WTC11 (cell line): Measurements from ENCODE around the gene ATP11A. TPM values are rescaled to one million over a fixed set of nuclear protein-coding genes. Genes with fewer than 3 reads are reported as not detected.

Source experiments
- ATAC-seq: fragments of 200-7000 bp; cut with Tn5 transposase; 2 replicates; pipeline ENCODE4 v1.10.0; 2021; ENCODE audit warnings: mild to moderate bottlenecking, moderate library complexity
- CTCF ChIA-PET: fragments of 300-600 bp; sonication (Branson Sonifier 250); formaldehyde crosslinking; loops from one replicate; lab custom pipeline; 2021; ENCODE audit warnings: antibody characterized with exemption; lab: Charles Lee
- POLR2A ChIA-PET: fragments of 350-600 bp; sonication (Branson Sonifier 250); formaldehyde crosslinking; loops from one replicate; lab custom pipeline; 2021; ENCODE audit warnings: antibody characterized with exemption; lab: Charles Lee
- DNase-seq: peaks from one replicate; pipeline ENCODE4 v3.0.0; 2021; ENCODE audit warnings: low spot score
- H3K27ac Mint-ChIP-seq: 2 replicates; pipeline ENCODE4 v1.8.0; 2021; ENCODE audit warnings: mixed read lengths
- H3K27me3 Mint-ChIP-seq: 2 replicates; pipeline ENCODE4 v1.8.0; 2021; ENCODE audit warnings: low read depth, mild to moderate bottlenecking, moderate library complexity, mixed read lengths
- H3K36me3 Mint-ChIP-seq: 2 replicates; pipeline ENCODE4 v1.8.0; 2021; ENCODE audit warnings: mixed read lengths
- H3K4me1 Mint-ChIP-seq: 2 replicates; pipeline ENCODE4 v1.8.0; 2022; ENCODE audit warnings: mixed read lengths
- H3K4me3 Mint-ChIP-seq: 2 replicates; pipeline ENCODE4 v1.8.0; 2021; ENCODE audit warnings: mild to moderate bottlenecking, moderate library complexity, mixed read lengths
- H3K9me3 Mint-ChIP-seq: 2 replicates; pipeline ENCODE4 v1.8.0; 2021; ENCODE audit warnings: mixed read lengths
- CTCF ChIP-seq: fragments of 200-600 bp; IDR thresholded peaks from 2 replicates; pipeline ENCODE4 v1.8.0; 2022; ENCODE audit warnings: antibody characterized with exemption
- EMX1 ChIP-seq: fragments of 250-450 bp; sonication (Bioruptor Pico); IDR thresholded peaks from 2 replicates; pipeline ENCODE4 v1.8.0; 2021; ENCODE audit warnings: mild to moderate bottlenecking
- GABPB1 ChIP-seq: sonication (generic); formaldehyde crosslinking; IDR thresholded peaks from 2 replicates; pipeline ENCODE4 v1.8.1; 2023; ENCODE audit warnings: mild to moderate bottlenecking, missing genetic modification reagents
- HMGA2 ChIP-seq: fragments of 250-450 bp; sonication (Bioruptor Pico); IDR thresholded peaks from 2 replicates; pipeline ENCODE4 v1.4.0; 2021; ENCODE audit warnings: mild to moderate bottlenecking, moderate library complexity
- HMGXB4 ChIP-seq: sonication (generic); formaldehyde crosslinking; IDR thresholded peaks from 2 replicates; pipeline ENCODE4 v1.8.1; 2023; ENCODE audit warnings: mild to moderate bottlenecking, moderate library complexity, missing genetic modification reagents
- JUN ChIP-seq: sonication (generic); formaldehyde crosslinking; IDR thresholded peaks from 2 replicates; pipeline ENCODE4 v1.8.0; 2023; ENCODE audit warnings: mild to moderate bottlenecking, missing genetic modification reagents
- MAX ChIP-seq: sonication (generic); formaldehyde crosslinking; IDR thresholded peaks from 2 replicates; pipeline ENCODE4 v1.8.0; 2022; ENCODE audit warnings: mild to moderate bottlenecking, missing genetic modification reagents
- NFE2L1 ChIP-seq: sonication (generic); formaldehyde crosslinking; IDR thresholded peaks from 2 replicates; pipeline ENCODE4 v1.8.1; 2023; ENCODE audit warnings: missing genetic modification reagents
- NR2C2 ChIP-seq: sonication (generic); formaldehyde crosslinking; IDR thresholded peaks from 2 replicates; pipeline ENCODE4 v1.8.0; 2022; ENCODE audit warnings: mild to moderate bottlenecking, missing genetic modification reagents
- OVOL2 ChIP-seq: fragments of 250-450 bp; sonication (Bioruptor Pico); IDR thresholded peaks from 2 replicates; pipeline ENCODE4 v1.9.0; 2021; ENCODE audit warnings: mild to moderate bottlenecking, borderline replicate concordance
- PRRX2 ChIP-seq: fragments of 250-450 bp; sonication (Bioruptor Pico); IDR thresholded peaks from 2 replicates; pipeline ENCODE4 v1.8.0; 2021; ENCODE audit warnings: mild to moderate bottlenecking
- ZNF121 ChIP-seq: sonication (generic); formaldehyde crosslinking; IDR thresholded peaks from 2 replicates; pipeline ENCODE4 v1.8.0; 2023; ENCODE audit warnings: missing genetic modification reagents
- ZNF532 ChIP-seq: fragments of 250-450 bp; sonication (Bioruptor Pico); IDR thresholded peaks from 2 replicates; pipeline ENCODE4 v1.9.0; 2021; ENCODE audit warnings: mild to moderate bottlenecking, borderline replicate concordance
- total RNA-seq: library from RNA; stranded (reverse); gene quantifications from 3 replicates; pipeline ENCODE4 v1.2.3, GENCODE V29; 2021
- TF ChIP-seq, protein P1 (sequence below): sonication (generic); formaldehyde crosslinking; IDR thresholded peaks from 2 replicates; pipeline ENCODE4 v1.8.1; 2023; ENCODE audit warnings: mild to moderate bottlenecking, missing genetic modification reagents
- TF ChIP-seq, protein P2 (sequence below): sonication (generic); formaldehyde crosslinking; IDR thresholded peaks from 2 replicates; pipeline ENCODE4 v1.8.1; 2023; ENCODE audit warnings: mild to moderate bottlenecking, missing genetic modification reagents, borderline replicate concordance
- TF ChIP-seq, protein P3 (sequence below): sonication (generic); formaldehyde crosslinking; IDR thresholded peaks from 2 replicates; pipeline ENCODE4 v1.8.0; 2023; ENCODE audit warnings: missing genetic modification reagents
- TF ChIP-seq, protein P4 (sequence below): fragments of 250-450 bp; sonication (Bioruptor Pico); conservative IDR thresholded peaks from 2 replicates; pipeline ENCODE4 v1.9.0; 2021; ENCODE audit warnings: mild to moderate bottlenecking

Gene ATP11A
- total RNA-seq, 1 experiment from 2014 or later = 100 TPM

DNA sequence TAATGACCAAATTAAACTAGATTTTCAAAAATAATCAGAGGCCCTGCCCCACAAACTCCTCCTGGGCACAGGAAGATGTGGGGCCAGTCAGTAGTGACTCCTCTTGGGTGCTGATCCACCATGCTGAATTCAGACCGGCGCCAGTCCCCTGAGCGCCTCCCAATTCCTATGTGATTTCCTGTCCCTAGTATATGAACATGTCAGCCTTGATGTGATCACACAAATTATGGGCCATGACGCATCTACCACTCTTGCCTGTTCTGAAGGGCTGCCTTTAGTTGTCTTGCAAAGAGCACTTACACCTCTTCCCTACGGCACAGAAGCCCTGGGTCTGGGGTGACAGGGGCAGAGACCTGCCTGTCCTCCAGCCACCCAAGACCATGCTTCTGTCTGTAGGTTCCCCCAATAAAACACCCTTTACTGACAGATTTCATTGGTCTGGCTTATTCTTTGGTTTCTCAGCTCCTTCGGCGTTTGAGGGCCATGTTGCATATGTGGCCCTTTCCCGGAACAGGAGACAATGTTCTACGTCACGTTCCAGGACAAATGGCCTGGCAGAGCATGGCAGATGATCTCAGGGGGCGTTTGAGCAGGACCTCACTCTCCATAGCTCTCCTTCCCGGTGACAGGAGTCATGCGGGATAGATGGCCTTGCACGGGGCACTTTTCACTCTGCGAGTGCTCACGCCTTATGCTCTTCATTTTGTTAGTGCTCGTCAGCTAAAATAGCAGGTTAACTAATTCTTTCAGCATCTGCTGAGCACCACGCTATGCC is 5.6 kb upstream of the ATP11A start:
- no peak overlapping the region for H3K4me3 Mint-ChIP-seq
- H3K27ac Mint-ChIP-seq = no peak overlapping the region
- ATAC-seq = no peak
- peaks cover 18% of the 10 kb centered on the region for H3K4me1 Mint-ChIP-seq
- no peak for TF ChIP-seq ZNF532 (CRISPR knock-in tag)
- TF ChIP-seq, protein P1, sequence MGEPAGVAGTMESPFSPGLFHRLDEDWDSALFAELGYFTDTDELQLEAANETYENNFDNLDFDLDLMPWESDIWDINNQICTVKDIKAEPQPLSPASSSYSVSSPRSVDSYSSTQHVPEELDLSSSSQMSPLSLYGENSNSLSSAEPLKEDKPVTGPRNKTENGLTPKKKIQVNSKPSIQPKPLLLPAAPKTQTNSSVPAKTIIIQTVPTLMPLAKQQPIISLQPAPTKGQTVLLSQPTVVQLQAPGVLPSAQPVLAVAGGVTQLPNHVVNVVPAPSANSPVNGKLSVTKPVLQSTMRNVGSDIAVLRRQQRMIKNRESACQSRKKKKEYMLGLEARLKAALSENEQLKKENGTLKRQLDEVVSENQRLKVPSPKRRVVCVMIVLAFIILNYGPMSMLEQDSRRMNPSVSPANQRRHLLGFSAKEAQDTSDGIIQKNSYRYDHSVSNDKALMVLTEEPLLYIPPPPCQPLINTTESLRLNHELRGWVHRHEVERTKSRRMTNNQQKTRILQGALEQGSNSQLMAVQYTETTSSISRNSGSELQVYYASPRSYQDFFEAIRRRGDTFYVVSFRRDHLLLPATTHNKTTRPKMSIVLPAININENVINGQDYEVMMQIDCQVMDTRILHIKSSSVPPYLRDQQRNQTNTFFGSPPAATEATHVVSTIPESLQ (CRISPR knock-in tag) = no peak
- no peak for TF ChIP-seq MAX (CRISPR knock-in tag)
- TF ChIP-seq OVOL2 (CRISPR knock-in tag) = no peak
- TF ChIP-seq ZNF121 (CRISPR knock-in tag) = no peak
- no peak for TF ChIP-seq HMGXB4 (CRISPR knock-in tag)
- no peak for TF ChIP-seq NR2C2 (CRISPR knock-in tag)
- TF ChIP-seq, protein P2, sequence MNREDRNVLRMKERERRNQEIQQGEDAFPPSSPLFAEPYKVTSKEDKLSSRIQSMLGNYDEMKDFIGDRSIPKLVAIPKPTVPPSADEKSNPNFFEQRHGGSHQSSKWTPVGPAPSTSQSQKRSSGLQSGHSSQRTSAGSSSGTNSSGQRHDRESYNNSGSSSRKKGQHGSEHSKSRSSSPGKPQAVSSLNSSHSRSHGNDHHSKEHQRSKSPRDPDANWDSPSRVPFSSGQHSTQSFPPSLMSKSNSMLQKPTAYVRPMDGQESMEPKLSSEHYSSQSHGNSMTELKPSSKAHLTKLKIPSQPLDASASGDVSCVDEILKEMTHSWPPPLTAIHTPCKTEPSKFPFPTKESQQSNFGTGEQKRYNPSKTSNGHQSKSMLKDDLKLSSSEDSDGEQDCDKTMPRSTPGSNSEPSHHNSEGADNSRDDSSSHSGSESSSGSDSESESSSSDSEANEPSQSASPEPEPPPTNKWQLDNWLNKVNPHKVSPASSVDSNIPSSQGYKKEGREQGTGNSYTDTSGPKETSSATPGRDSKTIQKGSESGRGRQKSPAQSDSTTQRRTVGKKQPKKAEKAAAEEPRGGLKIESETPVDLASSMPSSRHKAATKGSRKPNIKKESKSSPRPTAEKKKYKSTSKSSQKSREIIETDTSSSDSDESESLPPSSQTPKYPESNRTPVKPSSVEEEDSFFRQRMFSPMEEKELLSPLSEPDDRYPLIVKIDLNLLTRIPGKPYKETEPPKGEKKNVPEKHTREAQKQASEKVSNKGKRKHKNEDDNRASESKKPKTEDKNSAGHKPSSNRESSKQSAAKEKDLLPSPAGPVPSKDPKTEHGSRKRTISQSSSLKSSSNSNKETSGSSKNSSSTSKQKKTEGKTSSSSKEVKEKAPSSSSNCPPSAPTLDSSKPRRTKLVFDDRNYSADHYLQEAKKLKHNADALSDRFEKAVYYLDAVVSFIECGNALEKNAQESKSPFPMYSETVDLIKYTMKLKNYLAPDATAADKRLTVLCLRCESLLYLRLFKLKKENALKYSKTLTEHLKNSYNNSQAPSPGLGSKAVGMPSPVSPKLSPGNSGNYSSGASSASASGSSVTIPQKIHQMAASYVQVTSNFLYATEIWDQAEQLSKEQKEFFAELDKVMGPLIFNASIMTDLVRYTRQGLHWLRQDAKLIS (CRISPR knock-in tag) = no peak
- no peak for TF ChIP-seq JUN (CRISPR knock-in tag)
- TF ChIP-seq GABPB1 (CRISPR knock-in tag) = no peak
- TF ChIP-seq NFE2L1 (CRISPR knock-in tag) = no peak
- TF ChIP-seq, protein P3, sequence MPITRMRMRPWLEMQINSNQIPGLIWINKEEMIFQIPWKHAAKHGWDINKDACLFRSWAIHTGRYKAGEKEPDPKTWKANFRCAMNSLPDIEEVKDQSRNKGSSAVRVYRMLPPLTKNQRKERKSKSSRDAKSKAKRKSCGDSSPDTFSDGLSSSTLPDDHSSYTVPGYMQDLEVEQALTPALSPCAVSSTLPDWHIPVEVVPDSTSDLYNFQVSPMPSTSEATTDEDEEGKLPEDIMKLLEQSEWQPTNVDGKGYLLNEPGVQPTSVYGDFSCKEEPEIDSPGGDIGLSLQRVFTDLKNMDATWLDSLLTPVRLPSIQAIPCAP (CRISPR knock-in tag) = no peak
- no peak for TF ChIP-seq PRRX2 (CRISPR knock-in tag)
- TF ChIP-seq, protein P4, sequence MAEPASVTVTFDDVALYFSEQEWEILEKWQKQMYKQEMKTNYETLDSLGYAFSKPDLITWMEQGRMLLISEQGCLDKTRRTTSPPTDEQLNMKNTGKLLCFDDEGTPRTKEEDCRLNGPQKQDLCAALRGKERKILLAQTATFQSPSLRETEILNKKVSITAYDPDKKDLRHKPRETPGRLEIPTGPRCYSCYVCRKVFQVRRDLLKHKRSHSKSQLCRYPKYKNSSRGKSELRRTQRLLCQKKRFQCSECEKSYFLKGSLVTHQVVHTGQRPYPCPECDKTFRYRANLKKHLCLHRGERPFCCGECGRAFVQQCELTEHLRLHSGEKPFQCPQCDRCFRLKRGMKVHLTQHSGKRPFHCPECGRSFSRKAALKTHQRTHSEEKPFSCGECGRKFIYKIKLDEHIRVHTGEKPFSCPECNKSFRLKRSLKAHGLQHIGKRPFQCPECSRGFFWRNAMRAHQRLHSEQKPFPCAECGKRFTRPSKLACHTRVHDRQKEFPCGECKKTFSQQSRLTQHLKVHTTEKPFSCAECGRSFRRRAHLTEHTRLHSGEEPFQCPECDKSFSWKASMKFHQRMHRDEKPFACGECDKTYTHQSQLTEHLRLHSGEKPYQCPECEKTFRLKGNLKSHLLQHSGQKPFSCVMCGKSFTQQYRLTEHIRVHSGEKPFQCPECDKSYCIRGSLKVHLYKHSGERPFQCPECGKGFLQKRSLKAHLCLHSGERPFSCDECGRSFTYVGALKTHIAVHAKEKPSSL = no peak
- no peak for TF ChIP-seq EMX1
- TF ChIP-seq HMGA2 (CRISPR knock-in tag) = no peak
- TF ChIP-seq CTCF = no peak
- DNase-seq = no peak
- H3K9me3 Mint-ChIP-seq = no peaks in the 10 kb centered on the region
- ChIA-PET POLR2A (no interaction called here), CTCF (interaction anchor here (1.5 kb wide), 1 partner anchor 10 kb away, joined by 4 read pairs; no protein-coding TSS in a partner anchor)
- no peaks in the 10 kb centered on the region; the same call in 1 of the 2 replicates for H3K27me3 Mint-ChIP-seq
- H3K36me3 Mint-ChIP-seq = 0 out of 2 replicates have a peak, but pooled peaks cover under 1% of the 10 kb centered on the region
